HG02763 (cell line): ENCODE data around the gene IL36RN.

Experiments used
- ATAC-seq: cut with Tn5 transposase; IDR thresholded peaks from one replicate; pipeline ENCODE4 v1.9.1; 2021; ENCODE audit warnings: mild to moderate bottlenecking, moderate library complexity; ENCODE audit not compliant: unreplicated experiment

IL36RN gene

GRCh38 chr2:113046465-113046864, 12.5 kb upstream of the IL36RN start:
- ATAC-seq: no peak

- no peak for ATAC-seq
Measured at GRCh38 chr2:113050921-113051895, 7.8 kb upstream of the IL36RN start.

GRCh38 chr2:113052396-113052917, 6.5 kb upstream of the IL36RN start, which contains the start of gene IL36B:
Gene IL36B, minus strand, starts transcription at chr2:113052867.
- no peak for ATAC-seq

- no peak for ATAC-seq
Measured at GRCh38 chr2:113053666-113054065, 5.3 kb upstream of the IL36RN start.

GRCh38 chr2:113054066-113054465, 4.9 kb upstream of the IL36RN start:
- ATAC-seq: no peak

- ATAC-seq: no peak
Measured at GRCh38 chr2:113056521-113056920, 2.5 kb upstream of the IL36RN start.

- ATAC-seq: no peak
Measured at GRCh38 chr2:113057117-113057516, 1.9 kb upstream of the IL36RN start.

GRCh38 chr2:113058411-113058994, 495 bp upstream of the IL36RN start:
- ATAC-seq: no peak

GRCh38 chr2:113060396-113060795, 1.4 kb downstream of the IL36RN start:
- no peak for ATAC-seq

- no peak for ATAC-seq
Measured at GRCh38 chr2:113060796-113061195, 1.8 kb downstream of the IL36RN start.

- no peak for ATAC-seq
Measured at GRCh38 chr2:113061241-113061640, 2.2 kb downstream of the IL36RN start.

GRCh38 chr2:113061896-113062770, 3.1 kb downstream of the IL36RN start:
- no peak for ATAC-seq

- ATAC-seq: no peak
Measured at GRCh38 chr2:113064281-113064680, 5.3 kb downstream of the IL36RN start.

- ATAC-seq: no peak
Measured at GRCh38 chr2:113064898-113065297, 5.9 kb downstream of the IL36RN start.

- no peak for ATAC-seq
Measured at GRCh38 chr2:113067681-113068080, 8.7 kb downstream of the IL36RN start, which contains the start of gene IL1F10. Gene IL1F10, plus strand, starts transcription at chr2:113067970. Its CDS starts 4,769 bp downstream, at chr2:113072739.

- no peak for ATAC-seq
Measured at GRCh38 chr2:113068249-113068648, 9.3 kb downstream of the IL36RN start.

GRCh38 chr2:113068706-113069485, 9.9 kb downstream of the IL36RN start:
- ATAC-seq: no peak

GRCh38 chr2:113069676-113070605, 10.9 kb downstream of the IL36RN start:
- ATAC-seq: no peak

GRCh38 chr2:113070606-113070975, 11.6 kb downstream of the IL36RN start:
- no peak for ATAC-seq
